A549 (cell line): ENCODE measurements around the gene CDC14A. TPM values are rescaled to one million over a fixed set of nuclear protein-coding genes. Genes with fewer than 3 reads are reported as not detected.
A peak's percentile ranks its signal among the peaks of the same experiment; 100 is the strongest.

Experiments used
- ATAC-seq, 2 experiments: fragments of 200-7000 bp in 1 of 2; fragments of >200 bp in 1 of 2; cut with Nextera tagmentation in 1 of 2; cut with Tn5 transposase in 1 of 2; 3 replicates each; pipeline versions ENCODE4 v1.8.0 to v1.9.1; 2018 to 2020; ENCODE audit warnings: mild to moderate bottlenecking in 1 of 2, moderate library complexity in 1 of 2
- CTCF ChIA-PET: fragments of 300-600 bp; sonication (Branson Sonifier 250); formaldehyde crosslinking; extraction: SDS; loops from one replicate; lab custom pipeline; 2021; ENCODE audit warnings: antibody characterized with exemption, inconsistent platforms; lab: Yijun Ruan, JAX
- POLR2A ChIA-PET: fragments of 350-600 bp; formaldehyde crosslinking; extraction: SDS; loops from one replicate; lab custom pipeline; 2021; ENCODE audit warnings: antibody characterized with exemption, inconsistent platforms; lab: Yijun Ruan, JAX
- DNase-seq, 2 experiments: peaks; one replicate each; pipeline versions ENCODE4 v3.0.0 to v3.0.0-alpha.2; 2011 to 2016; ENCODE audit warnings: low read depth in 1 of 2, low spot score in 1 of 2
- FAIRE-seq: peaks from 2 replicates; lab custom pipeline; 2011; peaks lifted over from hg19 to GRCh38; lab: Jason Lieb, UNC
- H3K27ac ChIP-seq, 2 experiments: fragments of >200 bp; sonication (Bioruptor Twin); formaldehyde crosslinking; 3 replicates each; pipeline ENCODE4 v1.5.1; 2016 to 2017
- H3K4me1 ChIP-seq: fragments of >200 bp; sonication (Bioruptor Twin); formaldehyde crosslinking; 3 replicates; pipeline ENCODE4 v1.6.1; 2016
- H3K4me2 ChIP-seq: fragments of >200 bp; sonication (Bioruptor Twin); formaldehyde crosslinking; 3 replicates; pipeline ENCODE4 v1.6.1; 2016
- H3K4me3 ChIP-seq: fragments of >200 bp; sonication (Bioruptor Twin); formaldehyde crosslinking; 3 replicates; pipeline ENCODE4 v1.5.1; 2016
- H3K9me3 ChIP-seq: fragments of >200 bp; sonication (Bioruptor Twin); formaldehyde crosslinking; 3 replicates; pipeline ENCODE4 v1.6.1; 2016
- BCL3 ChIP-seq: fragments of >200 bp; sonication (Bioruptor Twin); formaldehyde crosslinking; IDR thresholded peaks from 3 replicates; pipeline ENCODE4 v1.6.1; 2016
- BHLHE40 ChIP-seq: IDR thresholded peaks from 2 replicates; pipeline ENCODE4 v1.6.1; 2012; ENCODE audit warnings: low read depth, low read length, inconsistent platforms
- CTCF ChIP-seq: fragments of >200 bp; sonication (Bioruptor Twin); formaldehyde crosslinking; IDR thresholded peaks from 3 replicates; pipeline ENCODE4 v1.5.1; 2016
- EHF ChIP-seq: fragments of 250-450 bp; sonication (Bioruptor Pico); IDR thresholded peaks from 2 replicates; pipeline ENCODE4 v1.5.0; 2020; ENCODE audit warnings: mild to moderate bottlenecking
- FOSB ChIP-seq: fragments of 250-450 bp; sonication (Bioruptor Pico); IDR thresholded peaks from 2 replicates; pipeline ENCODE4 v1.5.0; 2020; ENCODE audit warnings: mild to moderate bottlenecking, moderate library complexity
- HDAC2 ChIP-seq: fragments of 200-600 bp; sonication (generic); IDR thresholded peaks from 2 replicates; pipeline ENCODE4 v1.6.1; 2016
- HEYL ChIP-seq: fragments of 250-450 bp; sonication (Bioruptor Pico); IDR thresholded peaks from 2 replicates; pipeline ENCODE4 v1.8.0; 2021; ENCODE audit warnings: mild to moderate bottlenecking, moderate library complexity
- HMGXB4 ChIP-seq: fragments of 250-450 bp; sonication (Bioruptor Pico); IDR thresholded peaks from 2 replicates; pipeline ENCODE4 v1.5.0; 2021; ENCODE audit warnings: mild to moderate bottlenecking, moderate library complexity, borderline replicate concordance
- HOXA7 ChIP-seq: fragments of 250-450 bp; sonication (Bioruptor Pico); IDR thresholded peaks from 2 replicates; pipeline ENCODE4 v1.5.0; 2020; ENCODE audit warnings: mild to moderate bottlenecking, moderate library complexity
- HOXB13 ChIP-seq: fragments of 250-450 bp; sonication (Bioruptor Pico); IDR thresholded peaks from 2 replicates; pipeline ENCODE4 v1.5.0; 2020; ENCODE audit warnings: low read depth, mild to moderate bottlenecking, moderate library complexity
- JUN ChIP-seq, 2 experiments: fragments of >200 bp; sonication (Bioruptor Twin); formaldehyde crosslinking; IDR thresholded peaks; 2 replicates in 1 of 2; 3 replicates in 1 of 2; pipeline ENCODE4 v1.6.1; 2016 to 2017
- KDM5A ChIP-seq: fragments of 200-600 bp; sonication (generic); IDR thresholded peaks from 2 replicates; pipeline ENCODE4 v1.6.1; 2016; ENCODE audit warnings: antibody characterized with exemption, mild to moderate bottlenecking
- MAZ ChIP-seq: fragments of 150-350 bp; IDR thresholded peaks from 2 replicates; pipeline ENCODE4 v1.6.1; 2014; ENCODE audit warnings: antibody characterized with exemption, low read depth, low read length, borderline replicate concordance
- NFE2L2 ChIP-seq: fragments of 150-350 bp; conservative IDR thresholded peaks from 2 replicates; pipeline ENCODE4 v1.6.1; 2014; ENCODE audit warnings: low read length
- NR3C1 ChIP-seq: fragments of >200 bp; sonication (Bioruptor Twin); formaldehyde crosslinking; IDR thresholded peaks from 3 replicates; pipeline ENCODE4 v1.6.1; 2017
- POLR2A ChIP-seq: IDR thresholded peaks from 2 replicates; pipeline ENCODE4 v1.6.1; 2012; ENCODE audit warnings: mild to moderate bottlenecking, low read length
- RAD21 ChIP-seq, 2 experiments: fragments of >200 bp in 1 of 2; sonication (Bioruptor Twin) in 1 of 2; formaldehyde crosslinking in 1 of 2; IDR thresholded peaks in 1 of 2; conservative IDR thresholded peaks in 1 of 2; 2 replicates in 1 of 2; 3 replicates in 1 of 2; pipeline ENCODE4 v1.6.1; 2012 to 2018; ENCODE audit warnings: inconsistent platforms in 1 of 2
- RCOR1 ChIP-seq: fragments of 150-350 bp; IDR thresholded peaks from 2 replicates; pipeline ENCODE4 v1.6.1; 2014; ENCODE audit warnings: antibody characterized with exemption, low read length, low read depth
- RFX5 ChIP-seq: fragments of 450-650 bp; IDR thresholded peaks from 2 replicates; pipeline ENCODE4 v1.7.1; 2014; ENCODE audit warnings: antibody characterized with exemption, mild to moderate bottlenecking, moderate library complexity
- TP53 ChIP-seq: fragments of 250-450 bp; sonication (Bioruptor Pico); IDR thresholded peaks from 2 replicates; pipeline ENCODE4 v1.5.0; 2021; ENCODE audit warnings: mild to moderate bottlenecking, moderate library complexity
- ZC3H11A ChIP-seq: fragments of 450-650 bp; IDR thresholded peaks from 2 replicates; pipeline ENCODE4 v1.6.1; 2014; ENCODE audit warnings: antibody characterized with exemption, mild to moderate bottlenecking
- ZNF302 ChIP-seq: fragments of 250-450 bp; sonication (Bioruptor Pico); IDR thresholded peaks from 2 replicates; pipeline ENCODE4 v1.9.0; 2021; ENCODE audit warnings: inconsistent platforms, mild to moderate bottlenecking, moderate library complexity
- ZSCAN20 ChIP-seq: fragments of 250-450 bp; sonication (Bioruptor Pico); IDR thresholded peaks from 2 replicates; pipeline ENCODE4 v1.8.0; 2022; ENCODE audit warnings: mild to moderate bottlenecking, moderate library complexity
- WGBS: methylation state at CpG from one replicate; pipeline ENCODE4 v1.1.6; 2017; ENCODE audit errors: missing lambda C conversion rate; 5-methylcytosine and 5-hydroxymethylcytosine counted together
- polyA plus RNA-seq, 4 experiments: library from polyadenylated mRNA; depleted of rRNA in 3 of 4; stranded (reverse); fragments of >200 nt; fragmentation: RNase III in 1 of 4; extraction: RNeasy Plus Mini Kit Qiagen cat#74134 plus additional on column Dnase treatment in 1 of 4; gene quantifications; 2 replicates in 3 of 4; 3 replicates in 1 of 4; pipeline ENCODE4 v1.2.3, GENCODE V29; 2011 to 2017
- TF ChIP-seq, protein P1 (sequence below): IDR thresholded peaks from 2 replicates; pipeline ENCODE4 v1.6.1; 2012
- TF ChIP-seq, protein P2 (sequence below): fragments of 150-350 bp; IDR thresholded peaks from 2 replicates; pipeline ENCODE4 v1.6.1; 2014; ENCODE audit warnings: low read depth, mild to moderate bottlenecking, low read length
- TF ChIP-seq, protein P3 (sequence below): fragments of 250-450 bp; sonication (Bioruptor Pico); IDR thresholded peaks from 2 replicates; pipeline ENCODE4 v1.5.0; 2020; ENCODE audit warnings: low read depth, mild to moderate bottlenecking, moderate library complexity

The CDC14A gene
- polyA plus RNA-seq, 2 of the 4 experiments (the other 2 are of a cell fraction), result 1.6 to 4.1 TPM

GRCh38 chr1:100351095-100351887, 1.0 kb upstream of the CDC14A start:
- Histone ChIP-seq H3K27ac (peak overlapping the region; percentile 92 to 94), H3K9me3 (no peaks in the 10 kb centered on the region), H3K4me3 (peak overlapping the region; percentile 92), H3K4me2 (peak overlapping the region; percentile 93), H3K4me1 (peaks cover 25% of the 10 kb centered on the region)
- POLR2A ChIA-PET, result interaction anchor here (0.6 to 2.3 kb wide), 4 partner anchors 27 to 366 kb away, joined by 3 to 10 read pairs (median 4); partner anchors contain the start of genes DBT and RTCA
- DNase-seq (peak; percentile 77 to 95), ATAC-seq (peak; percentile 88 to 89), FAIRE-seq (no peak)
- WGBS, result 7% methylated on average over 32 of the region's 36 CpGs
- TF ChIP-seq BCL3 (0 out of 3 replicates have a peak, but pooled peaks have one; percentile 63), ZC3H11A (no peak), POLR2A (peak; percentile 45), MAZ (no peak), HDAC2 (no peak), KDM5A (no peak), HOXB13 (CRISPR knock-in tag) (0 out of 2 replicates have a peak, but pooled peaks have one; percentile 70), NR3C1 (no peak), ZSCAN20 (CRISPR knock-in tag) (no peak), HMGXB4 (CRISPR knock-in tag) (no peak), ZNF302 (no peak), NFE2L2 (no peak), HOXA7 (no peak), RCOR1 (no peak), RAD21 (conservative IDR thresholded peaks at IDR 0.05 in 1 of 2, IDR thresholded peaks at IDR 0.05 in 1 of 2) (peak in 1 of 2 experiments; percentile 25; a peak in 3 of 5 replicates), JUN (IDR thresholded peaks at IDR 0.05) (peak in 1 of 2 experiments; percentile 59; a peak in 1 of 5 replicates), RFX5 (no peak), CTCF (peak; percentile 42; the same call in 2 of the 3 replicates)
- TF ChIP-seq, protein P1, sequence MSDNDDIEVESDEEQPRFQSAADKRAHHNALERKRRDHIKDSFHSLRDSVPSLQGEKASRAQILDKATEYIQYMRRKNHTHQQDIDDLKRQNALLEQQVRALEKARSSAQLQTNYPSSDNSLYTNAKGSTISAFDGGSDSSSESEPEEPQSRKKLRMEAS, result peak; percentile 51; the same call in 1 of the 2 replicates
- CTCF ChIA-PET, result interaction anchor here (0.6 to 1.2 kb wide), 4 partner anchors 20 to 197 kb away, joined by 3 read pairs; no protein-coding TSS in a partner anchor

- WGBS, result 10% methylated on average over 25 of the region's 28 CpGs
- H3K4me1 ChIP-seq, result peaks cover 25% of the 10 kb centered on the region
- H3K4me2 ChIP-seq, result peak overlapping the region; percentile 98
- peak overlapping the region; percentile 92 to 94 for H3K27ac ChIP-seq
- peak overlapping the region; percentile 92 for H3K4me3 ChIP-seq
- TF ChIP-seq HEYL (CRISPR knock-in tag) (no peak), RCOR1 (no peak), BHLHE40 (no peak), EHF (CRISPR knock-in tag) (no peak), HOXB13 (CRISPR knock-in tag) (no peak), TP53 (CRISPR knock-in tag) (no peak), FOSB (CRISPR knock-in tag) (no peak)
- TF ChIP-seq, protein P2, sequence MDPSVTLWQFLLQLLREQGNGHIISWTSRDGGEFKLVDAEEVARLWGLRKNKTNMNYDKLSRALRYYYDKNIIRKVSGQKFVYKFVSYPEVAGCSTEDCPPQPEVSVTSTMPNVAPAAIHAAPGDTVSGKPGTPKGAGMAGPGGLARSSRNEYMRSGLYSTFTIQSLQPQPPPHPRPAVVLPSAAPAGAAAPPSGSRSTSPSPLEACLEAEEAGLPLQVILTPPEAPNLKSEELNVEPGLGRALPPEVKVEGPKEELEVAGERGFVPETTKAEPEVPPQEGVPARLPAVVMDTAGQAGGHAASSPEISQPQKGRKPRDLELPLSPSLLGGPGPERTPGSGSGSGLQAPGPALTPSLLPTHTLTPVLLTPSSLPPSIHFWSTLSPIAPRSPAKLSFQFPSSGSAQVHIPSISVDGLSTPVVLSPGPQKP, result no peak
- TF ChIP-seq, protein P3, sequence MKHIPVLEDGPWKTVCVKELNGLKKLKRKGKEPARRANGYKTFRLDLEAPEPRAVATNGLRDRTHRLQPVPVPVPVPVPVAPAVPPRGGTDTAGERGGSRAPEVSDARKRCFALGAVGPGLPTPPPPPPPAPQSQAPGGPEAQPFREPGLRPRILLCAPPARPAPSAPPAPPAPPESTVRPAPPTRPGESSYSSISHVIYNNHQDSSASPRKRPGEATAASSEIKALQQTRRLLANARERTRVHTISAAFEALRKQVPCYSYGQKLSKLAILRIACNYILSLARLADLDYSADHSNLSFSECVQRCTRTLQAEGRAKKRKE (CRISPR knock-in tag), result no peak
- DNase-seq (peak in 1 of 2 experiments; percentile 13), FAIRE-seq (no peak), ATAC-seq (peak; percentile 10 to 22)
- no peaks in the 10 kb centered on the region for H3K9me3 ChIP-seq
- POLR2A ChIA-PET, result interaction anchor here (0.7 to 2.3 kb wide), 4 partner anchors 66 to 221 kb away, joined by 3 to 10 read pairs (median 4); partner anchors contain the start of genes RTCA, SASS6 and TRMT13
- CTCF ChIA-PET, result interaction anchor here (0.8 to 1.3 kb wide), 2 partner anchors 55 to 104 kb away, joined by 3 read pairs; no protein-coding TSS in a partner anchor
These were observed 930 bp downstream of the CDC14A start for GRCh38 chr1:100353071-100353801.
